ENCODE data around the gene DNM1L. TPM values are rescaled to one million over a fixed set of nuclear protein-coding genes. Genes with fewer than 3 reads are reported as not detected.

The DNM1L gene
- total and polyA plus RNA-seq, 9 of the 15 experiments (the other 6 are each of a cell fraction or from before 2014, with no cell fraction given): 24.1 to 82.8 (median 61.5) TPM

- H3K79me2 ChIP-seq (ENCODE audit: control insufficient read depth, insufficient read depth, low read length): no peaks in the 10 kb centered on the region
- H3K27ac ChIP-seq (ENCODE audit: extremely low read depth, low read depth, low read length): no peak overlapping the region
- H3K4me1 ChIP-seq (replicated peaks in 1 of 2; ENCODE audit: control insufficient read depth in 2 of 2, insufficient read depth in 2 of 2, low read length in 2 of 2): no peaks in the 10 kb centered on the region
- H3K9me1 ChIP-seq (ENCODE audit: control insufficient read depth, insufficient read depth, low read length): no peaks in the 10 kb centered on the region
- no peak overlapping the region for H3K9ac ChIP-seq (ENCODE audit: insufficient read depth in 1 of 2, low read depth in 2 of 2, low read length in 2 of 2)
- BruUV-seq (replicated peaks): no TSS peak
- intact Hi-C loops (cut with micrococcal nuclease): no loop called here
- DNase-seq (ENCODE audit: extremely low read depth in 1 of 4, low spot score in 3 of 4) (no peak), FAIRE-seq (no peak), ATAC-seq (no peak)
- no peaks in the 10 kb centered on the region for H3K9me3 ChIP-seq (replicated peaks; ENCODE audit: control insufficient read depth, insufficient read depth, low read depth, low read length)
- H2AFZ ChIP-seq (ENCODE audit: low read depth, low read length): no peak overlapping the region
- WGBS (ENCODE audit: insufficient coverage, low coverage, missing lambda C conversion rate): 17% methylated on average over 4 of the region's 4 CpGs
- TF ChIP-seq, protein P1, sequence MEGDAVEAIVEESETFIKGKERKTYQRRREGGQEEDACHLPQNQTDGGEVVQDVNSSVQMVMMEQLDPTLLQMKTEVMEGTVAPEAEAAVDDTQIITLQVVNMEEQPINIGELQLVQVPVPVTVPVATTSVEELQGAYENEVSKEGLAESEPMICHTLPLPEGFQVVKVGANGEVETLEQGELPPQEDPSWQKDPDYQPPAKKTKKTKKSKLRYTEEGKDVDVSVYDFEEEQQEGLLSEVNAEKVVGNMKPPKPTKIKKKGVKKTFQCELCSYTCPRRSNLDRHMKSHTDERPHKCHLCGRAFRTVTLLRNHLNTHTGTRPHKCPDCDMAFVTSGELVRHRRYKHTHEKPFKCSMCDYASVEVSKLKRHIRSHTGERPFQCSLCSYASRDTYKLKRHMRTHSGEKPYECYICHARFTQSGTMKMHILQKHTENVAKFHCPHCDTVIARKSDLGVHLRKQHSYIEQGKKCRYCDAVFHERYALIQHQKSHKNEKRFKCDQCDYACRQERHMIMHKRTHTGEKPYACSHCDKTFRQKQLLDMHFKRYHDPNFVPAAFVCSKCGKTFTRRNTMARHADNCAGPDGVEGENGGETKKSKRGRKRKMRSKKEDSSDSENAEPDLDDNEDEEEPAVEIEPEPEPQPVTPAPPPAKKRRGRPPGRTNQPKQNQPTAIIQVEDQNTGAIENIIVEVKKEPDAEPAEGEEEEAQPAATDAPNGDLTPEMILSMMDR (IDR thresholded peaks at IDR 0.05 in 2 of 3, conservative IDR thresholded peaks at IDR 0.05 in 1 of 3; ENCODE audit: insufficient read depth in 2 of 3, low read depth in 1 of 3, low read length in 3 of 3): no peak
- no peak for TF ChIP-seq RFX5 (IDR thresholded peaks at IDR 0.05; ENCODE audit: low read depth, low read length)
- TF ChIP-seq FOS (IDR thresholded peaks at IDR 0.05; ENCODE audit: extremely low read depth, insufficient read length): no peak
- TF ChIP-seq ELF1 (tag; IDR thresholded peaks at IDR 0.05): no peak
- H4K20me1 ChIP-seq (replicated peaks; ENCODE audit: control insufficient read depth, insufficient read depth, low read length): no peaks in the 10 kb centered on the region
- POLR2A ChIA-PET: no interaction called here
- CTCF ChIA-PET (ENCODE audit: low intra/inter-chr PET ratio): no interaction called here
- in situ Hi-C loops (cut with MboI): no loop called here
- H3K4me2 ChIP-seq (ENCODE audit: insufficient read depth, low read length): no peak overlapping the region
- H3K36me3 ChIP-seq (ENCODE audit: control insufficient read depth, insufficient read depth, low read length): no peaks in the 10 kb centered on the region
- 0 out of 5 replicates have a peak, but pooled peaks cover 0 to 5% of the 10 kb centered on the region in 2 experiments for H3K27me3 ChIP-seq (ENCODE audit: control insufficient read depth in 2 of 2, insufficient read depth in 2 of 2, low read length in 2 of 2)
- no peak overlapping the region for H3K4me3 ChIP-seq
Observed at GRCh38 chr12:32794281-32794680, 115.2 kb downstream of the DNM1L start.

Small RNA genes within 50 kb of the gene (small RNA-seq; reads per million reads assigned to genes)
- not detected for gene RF00019

Other genes with a start within 250 kb of the DNM1L start
- gene YARS2, start 76.6 kb downstream of the DNM1L start, total RNA-seq (2014; rRNA removed): 28.7 and 34.4 TPM in 2 replicates
- 40.6 and 42.2 TPM in 2 replicates for gene YARS2, start 76.6 kb downstream of the DNM1L start, total RNA-seq (2014; rRNA removed; fragmentation: Illumina TruSeq; extraction: Trizol)
- gene YARS2, start 76.6 kb downstream of the DNM1L start, total RNA-seq (2015; rRNA removed; fragmentation: Illumina TruSeq; extraction: Trizol): 36.5 and 40.9 TPM in 2 replicates
- 24.2 and 25.1 TPM in 2 replicates for gene YARS2, start 76.6 kb downstream of the DNM1L start, total RNA-seq (2021)
- gene YARS2, start 76.6 kb downstream of the DNM1L start, polyA plus RNA-seq (2011; rRNA removed): 29.8 and 37.5 TPM in 2 replicates
- gene YARS2, start 76.6 kb downstream of the DNM1L start, polyA plus RNA-seq (2014; fragmentation: Illumina TruSeq; extraction: Trizol): 19.9 and 23.1 TPM in 2 replicates
- gene YARS2, start 76.6 kb downstream of the DNM1L start, polyA plus RNA-seq (2014; fragmentation: Nextera tagmentation; extraction: Ambion mirVana): 10 to 100 TPM; 15.2 to 18.4 TPM
- gene YARS2, start 76.6 kb downstream of the DNM1L start, polyA plus RNA-seq (2014; rRNA removed): 30.3 and 35.0 TPM in 2 replicates
- gene PKP2, start 217.5 kb downstream of the DNM1L start, total RNA-seq (2014; rRNA removed): 2.4 and 2.8 TPM in 2 replicates
- 4.2 and 5.3 TPM in 2 replicates for gene PKP2, start 217.5 kb downstream of the DNM1L start, total RNA-seq (2014; rRNA removed; fragmentation: Illumina TruSeq; extraction: Trizol)
- gene PKP2, start 217.5 kb downstream of the DNM1L start, total RNA-seq (2015; rRNA removed; fragmentation: Illumina TruSeq; extraction: Trizol): 2.6 and 2.9 TPM in 2 replicates
- 3.5 and 4.1 TPM in 2 replicates for gene PKP2, start 217.5 kb downstream of the DNM1L start, total RNA-seq (2021)
- gene PKP2, start 217.5 kb downstream of the DNM1L start, polyA plus RNA-seq (2011; rRNA removed): 3.2 and 5.2 TPM in 2 replicates
- 3.3 and 3.7 TPM in 2 replicates for gene PKP2, start 217.5 kb downstream of the DNM1L start, polyA plus RNA-seq (2014; fragmentation: Illumina TruSeq; extraction: Trizol)
- 1 to 10 TPM; 1.6 TPM for gene PKP2, start 217.5 kb downstream of the DNM1L start, polyA plus RNA-seq (2014; fragmentation: Nextera tagmentation; extraction: Ambion mirVana)
- gene PKP2, start 217.5 kb downstream of the DNM1L start, polyA plus RNA-seq (2014; rRNA removed): 2.2 and 3.0 TPM in 2 replicates